Neural cell (in vitro differentiated cells): ENCODE measurements around the gene C5orf24. TPM values are rescaled to one million over a fixed set of nuclear protein-coding genes. Genes with fewer than 3 reads are reported as not detected.

Experiments used
- H2AFZ ChIP-seq: fragments of 200-600, 300-800 bp; sonication (generic), shearing (Covaris generic); 2 replicates; pipeline ENCODE4 v1.6.0; 2014; ENCODE audit warnings: low read depth, mild to moderate bottlenecking, antibody characterized with exemption, low read length, moderate library complexity
- H3F3A ChIP-seq: fragments of 200-600 bp; shearing (Covaris generic); 2 replicates; pipeline ENCODE4 v1.6.1; 2016; ENCODE audit warnings: mild to moderate bottlenecking, moderate library complexity, mixed read lengths, antibody characterized with exemption, low read length; ENCODE audit not compliant: insufficient read depth, poor library complexity, severe bottlenecking
- H3K27ac ChIP-seq: fragments of 200-600, 300-800 bp; sonication (generic), shearing (Covaris generic); 2 replicates; pipeline ENCODE4 v1.5.1; 2014; ENCODE audit warnings: mild to moderate bottlenecking, low read length, moderate library complexity
- H3K27me3 ChIP-seq: fragments of 300-800, 200-600 bp; sonication (generic), shearing (Covaris generic); 2 replicates; pipeline ENCODE4 v1.6.0; 2014; ENCODE audit warnings: mild to moderate bottlenecking, low read depth, low read length, moderate library complexity; ENCODE audit not compliant: insufficient read depth
- H3K36me3 ChIP-seq: fragments of 300-800, 200-600 bp; sonication (generic), shearing (Covaris generic); 2 replicates; pipeline ENCODE4 v1.5.1; 2014; ENCODE audit warnings: mild to moderate bottlenecking, antibody characterized with exemption, low read length, moderate library complexity; ENCODE audit not compliant: insufficient read depth
- H3K4me2 ChIP-seq: fragments of 300-800, 200-600 bp; sonication (generic), shearing (Covaris generic); 2 replicates; pipeline ENCODE4 v1.6.0; 2014; ENCODE audit warnings: mild to moderate bottlenecking, low read length
- H3K4me3 ChIP-seq: fragments of 300-800, 200-600 bp; sonication (generic), shearing (Covaris generic); 2 replicates; pipeline ENCODE4 v1.5.1; 2014; ENCODE audit warnings: mild to moderate bottlenecking, low read length, moderate library complexity
- H3K79me2 ChIP-seq: fragments of 200-600 bp; shearing (Covaris generic); replicated peaks from 2 replicates; pipeline ENCODE4 v1.6.0; 2014; ENCODE audit warnings: mild to moderate bottlenecking, low read length, moderate library complexity; ENCODE audit not compliant: insufficient read depth
- H3K9ac ChIP-seq: fragments of 300-800, 200-600 bp; sonication (generic), shearing (Covaris generic); 2 replicates; pipeline ENCODE4 v1.6.1; 2016; ENCODE audit warnings: mild to moderate bottlenecking, low read length, mixed read lengths
- H3K9me2 ChIP-seq: fragments of 200-600 bp; shearing (Covaris generic); 2 replicates; pipeline ENCODE4 v1.6.1; 2016; ENCODE audit warnings: mild to moderate bottlenecking, low read length, mixed read lengths; ENCODE audit not compliant: insufficient read depth
- H3K9me3 ChIP-seq: fragments of 200-600, 300-800 bp; sonication (generic), shearing (Covaris generic); 2 replicates; pipeline ENCODE4 v1.6.1; 2016; ENCODE audit warnings: mild to moderate bottlenecking, mixed run types, low read length, moderate library complexity, mixed read lengths
- H4K20me1 ChIP-seq: fragments of 200-600 bp; shearing (Covaris generic); 2 replicates; pipeline ENCODE4 v1.6.1; 2016; ENCODE audit warnings: mild to moderate bottlenecking, mixed run types; ENCODE audit not compliant: insufficient read depth
- CTCF ChIP-seq: fragments of 450-650 bp; IDR thresholded peaks from 2 replicates; pipeline ENCODE4 v1.5.1; 2014; ENCODE audit warnings: antibody characterized with exemption, mild to moderate bottlenecking, moderate library complexity; ENCODE audit not compliant: poor library complexity, severe bottlenecking
- EP300 ChIP-seq: fragments of 450-650 bp; conservative IDR thresholded peaks from 2 replicates; pipeline ENCODE4 v1.6.1; 2014; ENCODE audit warnings: antibody characterized with exemption, mild to moderate bottlenecking, moderate library complexity; ENCODE audit not compliant: poor library complexity, severe bottlenecking
- EZH2 ChIP-seq: fragments of 200-600, 300-800 bp; shearing (Covaris generic), sonication (generic); IDR thresholded peaks from 2 replicates; pipeline ENCODE4 v1.6.1; 2014; ENCODE audit warnings: antibody characterized with exemption, low read length, borderline replicate concordance, mild to moderate bottlenecking; ENCODE audit not compliant: insufficient read depth, poor library complexity, severe bottlenecking
- MXI1 ChIP-seq: fragments of 450-650 bp; conservative IDR thresholded peaks from 2 replicates; pipeline ENCODE4 v1.6.1; 2014; ENCODE audit warnings: antibody characterized with exemption, mild to moderate bottlenecking; ENCODE audit not compliant: poor library complexity, severe bottlenecking
- POLR2AphosphoS5 ChIP-seq: IDR thresholded peaks from 2 replicates; pipeline ENCODE4 v1.6.1; 2012
- RAD21 ChIP-seq: fragments of 450-650 bp; conservative IDR thresholded peaks from 2 replicates; pipeline ENCODE4 v1.6.1; 2014; ENCODE audit warnings: antibody characterized with exemption, mild to moderate bottlenecking, moderate library complexity
- REST ChIP-seq: IDR thresholded peaks from 2 replicates; pipeline ENCODE4 v1.6.1; 2012; ENCODE audit warnings: borderline replicate concordance
- SMC3 ChIP-seq: fragments of 450-650 bp; conservative IDR thresholded peaks from 2 replicates; pipeline ENCODE4 v1.6.1; 2014; ENCODE audit warnings: antibody characterized with exemption, mild to moderate bottlenecking, moderate library complexity; ENCODE audit not compliant: poor library complexity
- TAF1 ChIP-seq: IDR thresholded peaks from 2 replicates; pipeline ENCODE4 v1.6.1; 2012; ENCODE audit warnings: low read depth
- polyA plus RNA-seq: library from polyadenylated mRNA; depleted of rRNA; stranded (reverse); fragments of >200 nt; gene quantifications from 2 replicates; pipeline ENCODE4 v1.2.3, GENCODE V29; 2014

Gene C5orf24
- polyA plus RNA-seq, 1 donor from 2014 or later: 71.7 TPM

- Histone ChIP-seq H3K9me2 (no peaks in the 10 kb centered on the region), H3K27ac (no peak overlapping the region), H3K4me3 (no peak overlapping the region), H3F3A (no peaks in the 10 kb centered on the region), H3K4me2 (no peak overlapping the region), H4K20me1 (no peaks in the 10 kb centered on the region), H3K27me3 (no peaks in the 10 kb centered on the region), H3K9me3 (no peaks in the 10 kb centered on the region), H3K9ac (no peak overlapping the region), H3K36me3 (no peaks in the 10 kb centered on the region), H2AFZ (no peak overlapping the region), H3K79me2 (no peaks in the 10 kb centered on the region)
- TF ChIP-seq TAF1 (no peak), MXI1 (no peak), POLR2AphosphoS5 (no peak), REST (no peak), EZH2 (no peak), CTCF (no peak), RAD21 (no peak), EP300 (no peak), SMC3 (no peak)
These were observed 26.3 kb upstream of the C5orf24 start for GRCh38 chr5:134819407-134819963.

DNA sequence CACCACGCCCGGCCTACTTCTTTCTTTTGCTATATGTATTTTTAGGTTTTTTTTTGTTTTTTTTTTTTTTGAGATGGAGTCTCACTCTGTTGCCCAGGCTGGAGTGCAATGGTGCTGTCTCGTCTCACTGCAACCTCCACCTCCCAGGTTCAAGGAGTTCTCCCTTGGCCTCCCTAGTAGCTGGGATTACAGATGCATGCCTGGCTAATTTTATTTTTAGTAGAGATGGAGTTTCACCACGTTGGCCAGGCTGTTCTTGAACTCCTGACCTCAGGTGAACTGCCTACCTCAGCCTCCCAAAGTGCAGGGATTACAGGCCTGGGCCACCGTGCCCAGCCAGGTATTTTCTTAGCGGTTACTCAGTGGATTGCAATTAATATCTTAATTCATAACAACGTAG, 23.9 kb upstream of the C5orf24 start:
- Histone ChIP-seq H3K4me3 (no peak overlapping the region), H3K9me3 (no peaks in the 10 kb centered on the region), H3K79me2 (no peaks in the 10 kb centered on the region), H3K9me2 (no peaks in the 10 kb centered on the region), H3K27me3 (no peaks in the 10 kb centered on the region), H2AFZ (no peak overlapping the region), H3K4me2 (no peak overlapping the region), H3F3A (no peaks in the 10 kb centered on the region), H3K27ac (no peak overlapping the region), H3K9ac (no peak overlapping the region), H4K20me1 (no peaks in the 10 kb centered on the region), H3K36me3 (no peaks in the 10 kb centered on the region)
- no peak for TF ChIP-seq POLR2AphosphoS5
- no peak for TF ChIP-seq EZH2
- no peak for TF ChIP-seq TAF1
- no peak for TF ChIP-seq MXI1
- no peak for TF ChIP-seq REST
- TF ChIP-seq RAD21: no peak
- TF ChIP-seq CTCF: no peak
- no peak for TF ChIP-seq EP300
